GM21723 (cell line): ENCODE data around the gene SCMH1.

ENCODE experiments used
- ATAC-seq: cut with Tn5 transposase; IDR thresholded peaks from one replicate; pipeline ENCODE4 v1.9.1; 2021; ENCODE audit warnings: mild to moderate bottlenecking, moderate library complexity; ENCODE audit not compliant: unreplicated experiment

SCMH1 gene

DNA sequence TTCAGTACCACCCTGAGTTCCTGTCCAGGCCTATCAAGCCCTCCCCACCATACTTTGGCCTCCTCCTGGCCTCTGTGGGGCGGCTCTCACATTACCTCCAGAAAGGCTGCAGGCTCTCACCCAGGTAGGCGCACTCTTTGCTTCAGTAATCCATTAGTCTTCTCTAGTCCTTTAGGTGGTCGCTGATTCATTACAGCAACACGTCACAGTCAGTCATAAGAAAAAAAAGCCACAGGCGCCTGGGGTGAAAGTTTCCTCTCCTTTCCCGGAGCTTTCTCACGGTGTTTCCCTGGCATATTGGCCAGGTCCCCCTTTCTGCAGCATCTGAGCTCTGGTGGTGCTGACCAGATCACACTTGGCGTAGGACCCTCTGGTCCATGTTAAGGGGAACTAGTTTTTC lies 232.6 kb downstream of the SCMH1 start:
- no peak for ATAC-seq

GRCh38 chr1:41006942-41007865 lies 234.9 kb downstream of the SCMH1 start:
- ATAC-seq: no peak

- no peak for ATAC-seq
Observed at GRCh38 chr1:41005876-41006275, 236.2 kb downstream of the SCMH1 start.

- peak; percentile 97 for ATAC-seq
Observed at GRCh38 chr1:41003640-41004220, 238.4 kb downstream of the SCMH1 start.

DNA sequence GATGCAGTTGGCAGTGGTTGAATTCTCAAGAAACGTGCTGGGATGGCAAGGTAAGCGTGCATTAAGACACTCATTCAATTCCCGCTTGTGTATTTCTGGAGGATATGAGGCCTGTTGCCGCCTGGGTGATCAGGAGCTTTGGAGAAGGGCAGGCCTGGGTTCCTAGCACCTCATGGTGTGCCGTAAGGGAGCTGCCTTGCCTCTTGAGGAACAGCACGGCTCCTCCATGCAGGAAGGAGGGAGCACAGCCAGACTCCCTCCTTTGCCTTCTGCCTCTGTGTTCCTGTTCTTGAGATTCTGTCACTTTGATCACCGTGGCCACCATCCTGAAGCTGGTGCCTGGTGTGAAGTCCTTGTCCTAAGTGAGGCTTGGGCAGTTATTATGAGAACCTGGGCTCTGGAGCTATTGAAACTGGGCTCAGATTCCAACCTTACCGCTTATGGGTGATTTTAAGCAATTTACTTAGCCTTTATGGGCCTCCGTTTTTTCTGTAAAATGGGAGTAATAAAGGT lies 238.9 kb downstream of the SCMH1 start:
- no peak for ATAC-seq

GRCh38 chr1:40998668-40999067 lies 243.4 kb downstream of the SCMH1 start:
- ATAC-seq: no peak

- ATAC-seq: no peak
Observed at GRCh38 chr1:40997096-40997495, 245.0 kb downstream of the SCMH1 start.

- no peak for ATAC-seq
Observed at GRCh38 chr1:40989066-40989465, 253.0 kb downstream of the SCMH1 start.

GRCh38 chr1:40988280-40988679 lies 253.8 kb downstream of the SCMH1 start:
- no peak for ATAC-seq

DNA sequence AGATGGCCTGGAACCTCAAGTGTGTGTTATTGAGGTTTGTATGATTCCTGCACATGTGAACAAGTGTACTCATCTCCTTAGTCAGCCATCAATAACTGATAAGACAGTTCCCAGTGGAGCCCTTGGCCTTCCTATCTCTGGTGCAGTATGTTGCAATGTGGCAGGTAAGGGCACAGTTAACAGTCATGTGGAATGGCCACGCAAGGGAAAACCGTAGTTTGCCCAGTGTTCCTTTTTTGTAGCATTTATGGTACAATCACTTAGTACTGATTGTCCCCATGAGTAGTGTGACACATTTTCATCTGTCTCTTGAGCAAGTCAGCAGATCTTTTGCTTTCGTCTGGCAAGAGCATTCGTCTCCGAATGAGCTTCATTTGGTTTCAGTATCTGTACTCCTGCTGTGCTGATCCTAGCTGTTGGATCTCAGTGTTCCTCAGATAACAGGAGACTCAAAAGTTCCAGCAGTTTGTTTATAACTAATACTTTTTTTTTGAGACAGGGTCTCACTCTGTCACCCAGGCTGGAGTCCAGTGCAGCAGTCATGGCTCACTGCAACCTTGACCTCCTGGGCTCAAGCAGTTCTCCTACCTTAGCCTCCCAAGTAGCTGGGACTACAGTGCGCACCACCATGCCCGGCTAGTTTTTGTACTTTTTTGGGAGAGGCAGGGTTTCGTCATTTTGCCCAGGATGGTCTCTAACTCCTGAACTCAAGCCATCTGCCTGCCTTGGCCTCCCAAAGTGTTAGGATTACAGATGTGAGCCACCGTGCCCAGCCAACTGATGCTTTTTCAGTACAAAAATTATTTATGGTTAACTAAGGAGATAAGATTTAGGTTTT lies 254.4 kb downstream of the SCMH1 start:
- ATAC-seq: no peak

- no peak for ATAC-seq
Observed at GRCh38 chr1:40986956-40987355, 255.2 kb downstream of the SCMH1 start.

DNA sequence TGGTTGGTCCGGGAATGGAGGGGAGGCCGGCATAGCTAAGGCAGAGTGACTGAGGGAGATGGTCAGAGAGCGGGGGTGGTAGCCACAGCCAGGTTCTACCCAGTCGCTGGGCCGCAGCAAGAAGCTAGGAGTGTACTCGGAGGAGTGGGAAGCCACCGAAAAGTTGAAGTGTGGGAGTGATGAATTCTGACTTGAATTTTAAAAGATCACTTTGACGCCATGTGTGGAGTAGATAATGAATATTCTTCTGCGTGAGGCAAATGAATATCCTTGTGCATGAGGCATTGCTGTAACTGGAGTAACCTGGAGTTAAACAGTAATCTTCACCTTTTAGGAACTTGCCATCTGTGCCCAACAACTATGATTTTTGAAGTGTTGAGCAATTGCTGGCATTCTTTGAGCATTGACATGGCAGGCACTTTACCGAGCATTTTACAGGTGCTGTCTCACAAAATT lies 255.8 kb downstream of the SCMH1 start:
- no peak for ATAC-seq

DNA sequence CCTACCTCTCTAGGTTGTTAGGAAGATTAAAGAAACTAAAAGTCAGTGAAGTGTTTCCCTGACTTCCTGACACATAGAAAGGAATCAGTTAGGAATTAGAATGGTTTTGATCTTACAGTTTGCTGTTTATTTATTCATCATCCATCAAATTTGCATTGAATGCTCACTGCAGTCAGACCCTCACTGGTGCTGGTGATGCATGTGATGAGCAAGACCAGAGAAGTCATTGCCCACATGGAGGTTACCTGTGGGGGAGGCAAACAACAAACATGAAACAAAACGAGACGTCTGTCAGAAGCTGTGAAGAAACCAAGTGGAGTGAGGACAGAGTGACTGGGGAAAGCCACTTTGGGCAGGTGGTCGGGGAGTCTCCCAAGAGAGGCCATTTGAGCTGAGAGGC lies 256.2 kb downstream of the SCMH1 start:
- no peak for ATAC-seq

DNA sequence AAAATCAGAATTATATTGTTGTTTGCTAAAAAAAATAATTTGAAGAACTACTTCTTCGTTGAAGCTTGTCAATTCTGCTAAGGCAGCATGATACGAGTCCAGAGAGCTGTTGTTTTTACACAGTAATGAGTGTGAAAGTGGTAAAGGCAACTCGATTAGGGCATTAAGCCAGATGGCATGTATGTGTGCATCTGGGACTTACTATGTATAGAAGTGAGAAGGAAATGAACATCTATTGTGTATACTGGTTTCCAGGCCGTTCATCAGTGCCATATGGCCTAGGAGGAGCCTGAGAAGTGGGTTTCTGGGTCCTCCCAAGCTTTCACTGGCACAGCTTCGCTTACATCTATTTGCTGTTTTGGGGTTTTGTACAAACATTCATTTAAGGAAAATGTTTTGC lies 256.9 kb downstream of the SCMH1 start:
- ATAC-seq: no peak

DNA sequence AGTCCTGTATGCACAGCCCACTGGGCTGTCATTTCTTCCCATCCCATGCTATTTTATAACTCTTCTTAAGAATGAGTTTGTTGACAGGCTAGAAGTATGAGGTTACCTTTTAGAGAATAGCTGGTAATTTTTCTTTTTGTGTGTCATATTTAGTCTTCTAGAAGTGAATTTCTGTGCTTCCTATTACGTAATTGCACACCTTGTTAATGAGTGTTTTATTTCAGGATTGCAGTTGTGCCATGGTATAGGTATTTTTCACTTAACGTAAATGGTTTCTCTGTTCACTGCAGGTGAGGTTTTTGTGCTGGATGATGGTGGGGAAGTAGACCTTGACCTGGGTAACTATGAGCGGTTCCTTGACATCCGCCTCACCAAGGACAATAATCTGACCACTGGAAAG lies 257.6 kb downstream of the SCMH1 start:
- no peak for ATAC-seq

DNA sequence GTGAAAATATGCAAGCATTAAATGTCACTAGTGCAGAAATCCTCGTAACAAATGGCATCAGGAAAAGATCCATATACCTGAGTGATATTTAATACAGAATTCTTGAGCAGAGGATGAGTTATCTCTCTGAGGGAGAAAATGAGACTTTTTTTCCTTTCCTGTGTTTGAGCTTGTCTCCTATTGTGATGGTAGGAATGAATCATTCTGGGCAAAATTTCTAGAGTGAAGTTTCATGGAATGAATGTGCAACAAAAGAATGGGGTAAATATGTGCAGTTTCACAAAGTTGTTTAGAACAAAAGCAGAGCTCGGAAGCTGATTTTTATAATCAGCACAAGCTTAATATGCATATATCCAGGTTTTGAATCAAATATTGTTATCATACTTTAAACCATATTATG lies 258.0 kb downstream of the SCMH1 start:
- no peak for ATAC-seq

DNA sequence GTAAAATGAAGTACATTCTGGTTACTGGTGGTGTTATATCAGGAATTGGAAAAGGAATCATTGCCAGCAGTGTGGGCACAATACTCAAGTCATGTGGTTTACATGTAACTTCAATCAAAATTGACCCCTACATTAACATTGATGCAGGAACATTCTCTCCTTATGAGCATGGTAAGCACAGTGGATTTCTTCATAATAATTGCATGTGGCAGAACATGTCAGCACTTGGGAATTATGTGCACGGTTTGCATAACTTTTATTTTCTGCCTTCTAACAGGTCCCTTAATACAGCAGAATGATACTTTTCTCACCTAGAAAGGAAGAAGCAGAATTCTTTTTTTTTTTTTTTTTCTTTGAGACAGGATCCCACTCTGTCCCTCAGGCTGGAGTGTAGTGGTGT lies 258.8 kb downstream of the SCMH1 start:
- no peak for ATAC-seq

DNA sequence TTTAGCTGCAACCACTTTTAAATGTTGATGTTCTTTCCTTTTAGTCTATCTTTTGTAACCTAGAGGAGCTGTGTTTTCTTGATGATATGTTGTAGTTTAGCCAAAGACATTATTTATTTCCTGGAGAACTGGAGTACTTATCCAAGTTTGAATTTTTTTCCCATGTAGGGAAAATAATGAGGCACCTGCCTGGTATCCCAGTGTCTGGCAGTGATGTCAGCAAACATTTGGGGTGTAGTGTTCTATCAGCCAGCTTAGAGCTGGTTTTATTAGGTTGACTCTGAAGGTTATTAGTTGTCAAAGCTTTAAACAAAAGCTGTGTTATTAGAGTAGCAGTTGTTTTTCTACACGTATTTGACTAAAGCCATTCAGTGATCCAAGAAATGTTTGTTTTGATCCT lies 259.4 kb downstream of the SCMH1 start:
- no peak for ATAC-seq

DNA sequence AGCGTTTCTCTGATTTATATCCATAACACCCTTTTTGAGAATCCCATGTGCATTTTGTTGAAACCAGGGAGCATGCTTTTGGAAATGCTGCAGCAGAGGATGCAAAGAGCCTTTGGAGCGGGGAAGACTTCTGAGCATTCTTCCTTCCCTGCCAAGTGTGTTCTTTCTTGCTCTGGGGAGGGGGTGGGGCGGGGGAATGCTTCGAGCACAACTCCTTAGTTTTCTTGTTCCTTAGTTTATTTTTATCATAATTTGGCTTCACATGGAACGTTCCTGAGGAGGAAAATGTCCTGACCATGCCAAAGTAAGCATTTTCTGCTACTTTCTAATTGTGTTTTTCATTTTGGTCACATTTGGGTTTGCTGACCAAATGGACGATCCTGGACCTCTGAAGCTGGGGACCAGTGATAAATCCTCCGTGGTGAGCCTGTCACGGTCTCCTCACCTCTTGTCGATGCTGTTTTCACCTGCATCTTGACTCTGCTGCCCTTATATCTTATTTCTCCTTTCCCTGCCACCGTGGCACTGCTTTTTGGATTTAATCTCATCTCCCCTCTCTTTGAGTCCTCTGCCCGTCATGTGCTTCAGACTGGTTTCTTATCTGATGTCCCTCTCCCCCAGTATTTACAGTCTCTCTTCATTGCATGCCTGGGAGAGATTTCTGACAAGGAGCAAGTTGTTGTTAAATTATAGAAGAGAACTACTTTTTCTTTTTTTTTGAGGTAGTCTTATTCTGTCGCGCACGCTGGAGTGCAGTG lies 260.2 kb downstream of the SCMH1 start:
- no peak for ATAC-seq

- peak; percentile 17 for ATAC-seq
Observed at GRCh38 chr1:40980453-40981121, 261.5 kb downstream of the SCMH1 start.
